Measurements from ENCODE around the gene NXPH1. TPM values are rescaled to one million over a fixed set of nuclear protein-coding genes. Genes with fewer than 3 reads are reported as not detected.

Gene NXPH1
- total RNA-seq, 1 experiment from 2014 or later: not detected

- Histone ChIP-seq H3K27me3 (replicated peaks; ENCODE audit: insufficient read depth, low read depth, low read length, poor library complexity) (no peaks in the 10 kb centered on the region), H3K4me1 (ENCODE audit: insufficient read depth, low read length, poor library complexity, severe bottlenecking) (no peaks in the 10 kb centered on the region), H3K27ac (ENCODE audit: low read depth, low read length, poor library complexity, severe bottlenecking) (no peak overlapping the region), H3K4me3 (ENCODE audit: low read depth, low read length, poor library complexity, severe bottlenecking) (no peak overlapping the region), H3K36me3 (ENCODE audit: insufficient read depth, low read length, poor library complexity, severe bottlenecking) (no peaks in the 10 kb centered on the region), H3K9me3 (ENCODE audit: low read depth, low read length, poor library complexity, severe bottlenecking) (no peaks in the 10 kb centered on the region)
- POLR2A ChIA-PET (ENCODE audit: low non-redundant PET): no interaction called here
- DNase-seq (ENCODE audit: low spot score): no peak
- intact Hi-C loops (cut with micrococcal nuclease; ENCODE audit: unreplicated experiment): no loop called here
- BruUV-seq (replicated peaks): no TSS peak
- CTCF ChIA-PET: no interaction called here
- TF ChIP-seq CTCF (conservative IDR thresholded peaks at IDR 0.05; ENCODE audit: low read depth, low read length) (no peak), EZH2 (IDR thresholded peaks at IDR 0.05; ENCODE audit: borderline replicate concordance, low read depth, low read length, poor library complexity, severe bottlenecking) (no peak)
These were observed 58.4 kb downstream of the NXPH1 start for GRCh38 chr7:8491544-8492489.

GRCh38 chr7:8499128-8499527 lies 65.7 kb downstream of the NXPH1 start:
- DNase-seq (ENCODE audit: low spot score): no peak
- H3K36me3 ChIP-seq (ENCODE audit: insufficient read depth, low read length, poor library complexity, severe bottlenecking): no peaks in the 10 kb centered on the region
- no peaks in the 10 kb centered on the region for H3K4me1 ChIP-seq (ENCODE audit: insufficient read depth, low read length, poor library complexity, severe bottlenecking)
- ChIA-PET CTCF (no interaction called here), POLR2A (ENCODE audit: low non-redundant PET) (no interaction called here)
- intact Hi-C loops (cut with micrococcal nuclease; ENCODE audit: unreplicated experiment): no loop called here
- no peak overlapping the region for H3K27ac ChIP-seq (ENCODE audit: low read depth, low read length, poor library complexity, severe bottlenecking)
- no peak overlapping the region for H3K4me3 ChIP-seq (ENCODE audit: low read depth, low read length, poor library complexity, severe bottlenecking)
- BruUV-seq (replicated peaks): no TSS peak
- TF ChIP-seq CTCF (conservative IDR thresholded peaks at IDR 0.05; ENCODE audit: low read depth, low read length) (no peak), EZH2 (IDR thresholded peaks at IDR 0.05; ENCODE audit: borderline replicate concordance, low read depth, low read length, poor library complexity, severe bottlenecking) (no peak)
- no peaks in the 10 kb centered on the region for H3K27me3 ChIP-seq (replicated peaks; ENCODE audit: insufficient read depth, low read depth, low read length, poor library complexity)
- no peaks in the 10 kb centered on the region for H3K9me3 ChIP-seq (ENCODE audit: low read depth, low read length, poor library complexity, severe bottlenecking)

- no peak overlapping the region for H3K27ac ChIP-seq (ENCODE audit: low read depth, low read length, poor library complexity, severe bottlenecking)
- no peaks in the 10 kb centered on the region for H3K4me1 ChIP-seq (ENCODE audit: insufficient read depth, low read length, poor library complexity, severe bottlenecking)
- no peak for TF ChIP-seq CTCF (conservative IDR thresholded peaks at IDR 0.05; ENCODE audit: low read depth, low read length)
- no peak for TF ChIP-seq EZH2 (IDR thresholded peaks at IDR 0.05; ENCODE audit: borderline replicate concordance, low read depth, low read length, poor library complexity, severe bottlenecking)
- H3K36me3 ChIP-seq (ENCODE audit: insufficient read depth, low read length, poor library complexity, severe bottlenecking): no peaks in the 10 kb centered on the region
- POLR2A ChIA-PET (ENCODE audit: low non-redundant PET): no interaction called here
- intact Hi-C loops (cut with micrococcal nuclease; ENCODE audit: unreplicated experiment): no loop called here
- no peaks in the 10 kb centered on the region for H3K9me3 ChIP-seq (ENCODE audit: low read depth, low read length, poor library complexity, severe bottlenecking)
- no peak for DNase-seq (ENCODE audit: low spot score)
- no peaks in the 10 kb centered on the region for H3K27me3 ChIP-seq (replicated peaks; ENCODE audit: insufficient read depth, low read depth, low read length, poor library complexity)
- H3K4me3 ChIP-seq (ENCODE audit: low read depth, low read length, poor library complexity, severe bottlenecking): no peak overlapping the region
- BruUV-seq (replicated peaks): no TSS peak
- CTCF ChIA-PET: no interaction called here
These were observed 66.9 kb downstream of the NXPH1 start for GRCh38 chr7:8500286-8500685.

Data from A673 (cell line).